Measurements from ENCODE around the gene TMEM201. TPM values are rescaled to one million over a fixed set of nuclear protein-coding genes. Genes with fewer than 3 reads are reported as not detected.

Gene TMEM201
- total and polyA plus RNA-seq, 8 donors = 0.61 to 7.6 (median 4.7) TPM

DNA sequence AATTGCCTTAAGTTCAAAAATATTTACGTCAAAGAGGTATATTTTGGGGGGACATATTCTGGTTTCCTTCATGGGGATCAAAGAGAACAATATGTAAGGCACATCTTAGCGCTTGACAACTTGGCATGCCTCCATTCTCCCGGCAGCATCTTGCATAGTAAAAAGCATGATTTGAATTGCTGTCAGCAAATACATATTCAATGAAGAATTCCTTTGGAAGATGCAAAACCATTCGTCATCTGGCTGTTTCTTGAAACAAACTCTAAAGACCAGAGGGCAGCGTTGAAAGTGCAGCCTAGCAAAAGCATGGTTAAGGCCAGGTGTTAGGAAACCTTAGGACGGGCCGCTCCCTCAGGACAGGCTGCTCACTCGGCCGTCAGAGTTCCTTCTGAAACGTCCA is 59.5 kb downstream of the TMEM201 start:
- WGBS, 5 donors = 66 to 72% (median 69%) methylated on average over 10 of the region's 10 CpGs
- no peak overlapping the region for H3K4me3 ChIP-seq
- no peak for TF ChIP-seq POLR2A (IDR thresholded peaks at IDR 0.05)
- TF ChIP-seq, protein P1, sequence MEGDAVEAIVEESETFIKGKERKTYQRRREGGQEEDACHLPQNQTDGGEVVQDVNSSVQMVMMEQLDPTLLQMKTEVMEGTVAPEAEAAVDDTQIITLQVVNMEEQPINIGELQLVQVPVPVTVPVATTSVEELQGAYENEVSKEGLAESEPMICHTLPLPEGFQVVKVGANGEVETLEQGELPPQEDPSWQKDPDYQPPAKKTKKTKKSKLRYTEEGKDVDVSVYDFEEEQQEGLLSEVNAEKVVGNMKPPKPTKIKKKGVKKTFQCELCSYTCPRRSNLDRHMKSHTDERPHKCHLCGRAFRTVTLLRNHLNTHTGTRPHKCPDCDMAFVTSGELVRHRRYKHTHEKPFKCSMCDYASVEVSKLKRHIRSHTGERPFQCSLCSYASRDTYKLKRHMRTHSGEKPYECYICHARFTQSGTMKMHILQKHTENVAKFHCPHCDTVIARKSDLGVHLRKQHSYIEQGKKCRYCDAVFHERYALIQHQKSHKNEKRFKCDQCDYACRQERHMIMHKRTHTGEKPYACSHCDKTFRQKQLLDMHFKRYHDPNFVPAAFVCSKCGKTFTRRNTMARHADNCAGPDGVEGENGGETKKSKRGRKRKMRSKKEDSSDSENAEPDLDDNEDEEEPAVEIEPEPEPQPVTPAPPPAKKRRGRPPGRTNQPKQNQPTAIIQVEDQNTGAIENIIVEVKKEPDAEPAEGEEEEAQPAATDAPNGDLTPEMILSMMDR (IDR thresholded peaks at IDR 0.05) = no peak
- TF ChIP-seq POLR2AphosphoS5 (IDR thresholded peaks at IDR 0.05) = no peak
- no peaks in the 10 kb centered on the region for H3K36me3 ChIP-seq
- peaks cover 0 to 49% (median 30%) of the 10 kb centered on the region in 3 donors for H3K27me3 ChIP-seq
- no peak overlapping the region for H3K27ac ChIP-seq
- intact Hi-C loops (cut with DNase I; ENCODE audit: low total_unique reads) = no loop called here
- H3K9me3 ChIP-seq = no peaks in the 10 kb centered on the region
- DNase-seq = no peak
- H3K4me1 ChIP-seq = peaks cover 15 to 37% (median 19%) of the 10 kb centered on the region in 4 donors

DNA sequence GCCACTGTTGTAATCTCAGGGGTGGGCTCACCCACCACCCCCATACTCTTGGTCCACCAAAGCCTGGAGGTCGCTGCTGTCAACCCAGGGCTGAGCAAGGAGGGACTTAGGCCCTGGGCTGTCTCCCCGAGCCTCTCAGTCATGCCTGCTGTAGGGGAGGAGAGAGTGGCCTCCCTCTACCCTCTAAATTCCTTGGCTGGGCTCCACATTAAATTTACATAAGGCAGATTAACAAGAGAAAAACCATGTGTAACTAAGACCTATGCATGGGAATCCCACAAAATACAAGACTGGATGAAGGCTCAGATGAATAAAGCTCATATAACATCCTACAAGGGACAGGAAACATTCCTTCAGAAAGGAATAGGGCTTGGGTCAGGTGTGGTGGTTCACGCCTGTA is 61.1 kb downstream of the TMEM201 start:
- intact Hi-C loops (cut with DNase I; ENCODE audit: low total_unique reads) = no loop called here
- Histone ChIP-seq H3K9me3 (no peaks in the 10 kb centered on the region), H3K27me3 (peaks cover 0 to 62% (median 39%) of the 10 kb centered on the region in 3 donors), H3K36me3 (no peaks in the 10 kb centered on the region), H3K4me1 (peaks cover 15 to 28% (median 19%) of the 10 kb centered on the region in 4 donors), H3K27ac (no peak overlapping the region), H3K4me3 (no peak overlapping the region)
- TF ChIP-seq EP300 (IDR thresholded peaks at IDR 0.05) (no peak), POLR2AphosphoS5 (IDR thresholded peaks at IDR 0.05) (no peak), POLR2A (IDR thresholded peaks at IDR 0.05) (no peak)
- TF ChIP-seq, protein P1 (IDR thresholded peaks at IDR 0.05) = no peak
- DNase-seq = peak in 1 of 2 donors; percentile 20
- 56 to 82% (median 70%) methylated on average over 3 of the region's 3 CpGs for WGBS, 5 donors

DNA sequence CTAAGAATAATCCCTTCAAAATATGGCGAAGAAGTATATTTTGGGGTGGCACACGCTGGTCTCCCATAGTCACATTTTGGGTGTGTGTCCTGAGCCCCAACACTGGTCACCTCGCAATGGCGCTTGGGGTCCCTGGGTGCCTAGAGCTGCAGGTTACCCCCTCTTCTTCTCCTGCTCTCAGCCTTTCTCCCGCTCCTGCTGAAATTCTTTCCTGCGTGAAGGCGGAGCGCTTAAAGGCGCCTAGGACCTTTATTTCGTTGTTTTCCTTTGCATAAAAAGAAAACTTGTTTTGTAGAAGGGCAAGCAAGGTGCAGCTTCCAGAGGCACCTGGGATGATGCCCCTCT is 62.5 kb downstream of the TMEM201 start:
- H3K27ac ChIP-seq = peak overlapping the region in 4 of 5 donors; percentile 62 to 87 (median 75)
- peaks cover 0 to 62% (median 39%) of the 10 kb centered on the region in 3 donors for H3K27me3 ChIP-seq
- peak overlapping the region; percentile 52 to 62 (median 58) for H3K4me3 ChIP-seq

DNA sequence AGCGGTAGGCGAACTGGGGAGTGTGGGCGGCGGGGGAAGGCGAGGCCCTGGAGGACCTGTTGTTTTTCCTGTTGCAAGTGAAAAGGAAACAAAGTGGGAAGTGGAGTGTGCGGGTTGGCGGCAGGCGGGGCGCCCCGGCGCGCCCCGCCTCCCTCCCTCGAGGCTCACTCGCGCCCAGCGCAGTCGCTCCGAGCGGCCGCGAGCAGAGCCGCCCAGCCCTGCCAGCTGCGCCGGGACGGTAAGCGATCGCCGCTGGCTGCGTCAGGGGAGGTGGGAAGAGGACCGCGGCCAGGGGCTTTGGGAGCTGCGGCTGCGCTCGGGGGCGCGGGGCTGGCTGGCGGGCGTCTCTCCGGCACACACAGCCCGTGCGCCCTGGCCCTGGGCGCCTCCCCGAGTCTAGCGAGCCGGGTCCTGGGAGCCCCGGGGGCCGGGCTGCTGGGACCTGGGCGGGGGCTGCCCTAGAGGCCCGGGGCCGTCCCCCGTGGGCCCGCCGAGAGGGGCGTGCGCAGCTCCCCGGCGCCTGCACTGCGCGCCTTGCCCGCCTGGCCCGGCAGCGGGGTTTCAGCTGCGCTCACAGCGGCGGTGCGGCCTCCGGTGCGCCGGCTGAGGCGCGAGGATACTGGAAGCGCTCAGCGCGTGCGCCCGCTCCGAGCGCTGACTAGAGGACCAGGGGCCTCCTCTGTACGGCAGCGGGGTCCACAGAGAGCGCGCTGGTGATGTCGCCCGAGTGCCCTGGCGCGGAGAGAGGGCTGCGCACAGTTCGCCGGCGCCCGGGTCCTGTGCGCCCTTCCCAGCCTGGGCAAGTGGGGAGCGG is 63.1 kb downstream of the TMEM201 start, which contains the start of gene PIK3CD:
PIK3CD (plus strand) TSS at position 167 of the 814 bp plus-strand sequence. CDS start 58,725 bp downstream, outside the sequence.
- H3K4me3 ChIP-seq = peak within 1 kb of the TSS; percentile 52 to 62 (median 58)
- peak within 1 kb of the TSS; percentile 42 to 87 (median 70) for H3K27ac ChIP-seq
- no peaks in the 10 kb centered on the region for H3K9me3 ChIP-seq
- TF ChIP-seq, protein P1 (IDR thresholded peaks at IDR 0.05) = no peak
- no peak for TF ChIP-seq POLR2A (IDR thresholded peaks at IDR 0.05)
- no peak for TF ChIP-seq EP300 (IDR thresholded peaks at IDR 0.05)
- H3K27me3 ChIP-seq = peaks cover 0 to 62% (median 39%) of the 10 kb centered on the region in 3 donors
- intact Hi-C loops (cut with DNase I; ENCODE audit: low total_unique reads) = no loop called here
- peaks cover 15 to 33% (median 19%) of the 10 kb centered on the region in 4 donors for H3K4me1 ChIP-seq
- peak in 1 of 2 donors; percentile 74 for DNase-seq
- 1 to 2% (median 1%) methylated on average over 11 to 94 of the region's 94 CpGs for WGBS, 5 donors
- H3K36me3 ChIP-seq = no peaks in the 10 kb centered on the region

More for the DNA sequence above, 62.5 kb downstream of the TMEM201 start:
- Histone ChIP-seq H3K9me3 (no peaks in the 10 kb centered on the region), H3K36me3 (no peaks in the 10 kb centered on the region), H3K4me1 (peaks cover 15 to 29% (median 19%) of the 10 kb centered on the region in 4 donors)
- no peak for DNase-seq
- intact Hi-C loops (cut with DNase I; ENCODE audit: low total_unique reads) = no loop called here
- TF ChIP-seq EP300 (IDR thresholded peaks at IDR 0.05) = no peak
- 21 to 29% (median 25%) methylated on average over 10 of the region's 10 CpGs for WGBS, 5 donors
